Vagina (tissue), 2 donors: Measurements from ENCODE around the gene CNIH3.

Source experiments
- CTCF ChIP-seq, 3 experiments: fragments of 450-650 bp in 2 of 3; fragments of 200-600 bp in 1 of 3; sonication (generic) in 1 of 3; IDR thresholded peaks; one replicate each; pipeline ENCODE4 v1.5.1; 2017 to 2019; ENCODE audit warnings: antibody characterized with exemption in 3 of 3, mild to moderate bottlenecking in 2 of 3, moderate library complexity in 2 of 3
- POLR2A ChIP-seq, 2 donors: fragments of 450-650 bp; IDR thresholded peaks; one replicate each; pipeline ENCODE4 v1.6.1; 2017; ENCODE audit warnings: antibody characterized with exemption in 2 of 2, mild to moderate bottlenecking in 2 of 2, moderate library complexity in 2 of 2

GRCh38 chr1:224747578-224747977 is 131.5 kb downstream of the CNIH3 start:
- TF ChIP-seq POLR2A (IDR thresholded peaks at IDR 0.05), result no peak
- no peak for TF ChIP-seq CTCF (IDR thresholded peaks at IDR 0.05)
